ENCODE data around the gene BTRC. TPM values are rescaled to one million over a fixed set of nuclear protein-coding genes. Genes with fewer than 3 reads are reported as not detected.
A peak's percentile ranks its signal among the peaks of the same experiment; 100 is the strongest.

The BTRC gene
- total RNA-seq, 4 donors from 2014 or later = 8.0 to 15.1 (median 10.4) TPM

GRCh38 chr10:101495324-101495925 is 141.5 kb downstream of the BTRC start:
- no peaks in the 10 kb centered on the region for H3K27me3 ChIP-seq
- no peak overlapping the region for H3K27ac ChIP-seq
- no peaks in the 10 kb centered on the region for H3K4me1 ChIP-seq
- H3K36me3 ChIP-seq = no peaks in the 10 kb centered on the region
- 57 to 62% methylated on average over 4 of the region's 4 CpGs for WGBS, 2 donors
- H3K4me3 ChIP-seq = no peak overlapping the region
- TF ChIP-seq CTCF (IDR thresholded peaks at IDR 0.05) = peak in 1 of 6 experiments; percentile 18
- TF ChIP-seq POLR2A (IDR thresholded peaks at IDR 0.05) = no peak
- no peaks in the 10 kb centered on the region for H3K9me3 ChIP-seq
- intact Hi-C loops (cut with DNase I) = no loop called here
- no peak for DNase-seq

GRCh38 chr10:101504438-101504837 is 150.5 kb downstream of the BTRC start:
- Histone ChIP-seq H3K4me1 (no peaks in the 10 kb centered on the region), H3K27ac (no peak overlapping the region)

GRCh38 chr10:101506829-101507661 is 153.1 kb downstream of the BTRC start:
- TF ChIP-seq POLR2A (IDR thresholded peaks at IDR 0.05) = no peak
- TF ChIP-seq CTCF (IDR thresholded peaks at IDR 0.05) = no peak
- no peak overlapping the region for H3K27ac ChIP-seq
- H3K36me3 ChIP-seq = no peaks in the 10 kb centered on the region
- H3K9me3 ChIP-seq = no peaks in the 10 kb centered on the region
- no peak for DNase-seq
- H3K4me1 ChIP-seq = no peaks in the 10 kb centered on the region
- 69 to 81% methylated on average over 11 of the region's 11 CpGs for WGBS, 2 donors
- intact Hi-C loops (cut with DNase I) = no loop called here
- no peaks in the 10 kb centered on the region for H3K27me3 ChIP-seq
- H3K4me3 ChIP-seq = no peak overlapping the region

More at GRCh38 chr10:101504438-101504837, 150.5 kb downstream of the BTRC start:
- TF ChIP-seq CTCF (IDR thresholded peaks at IDR 0.05) = no peak
- no peaks in the 10 kb centered on the region for H3K9me3 ChIP-seq
- H3K36me3 ChIP-seq = no peaks in the 10 kb centered on the region
- H3K4me3 ChIP-seq = no peak overlapping the region
- WGBS, 2 donors = 88 to 96% methylated on average over 1 of the region's 2 CpGs
- intact Hi-C loops (cut with DNase I) = no loop called here
- no peaks in the 10 kb centered on the region for H3K27me3 ChIP-seq
- DNase-seq = no peak

- no peak overlapping the region for H3K4me3 ChIP-seq
- no peaks in the 10 kb centered on the region for H3K9me3 ChIP-seq
- DNase-seq = no peak
- H3K27me3 ChIP-seq = no peaks in the 10 kb centered on the region
- H3K4me1 ChIP-seq = no peaks in the 10 kb centered on the region
- intact Hi-C loops (cut with DNase I) = no loop called here
- TF ChIP-seq POLR2A (IDR thresholded peaks at IDR 0.05) (no peak), CTCF (IDR thresholded peaks at IDR 0.05) (no peak)
- H3K36me3 ChIP-seq = no peaks in the 10 kb centered on the region
- H3K27ac ChIP-seq = no peak overlapping the region
These were observed 153.9 kb downstream of the BTRC start for GRCh38 chr10:101507828-101508227.

- Histone ChIP-seq H3K9me3 (no peaks in the 10 kb centered on the region), H3K4me3 (no peak overlapping the region), H3K27me3 (no peaks in the 10 kb centered on the region), H3K4me1 (no peaks in the 10 kb centered on the region), H3K27ac (no peak overlapping the region), H3K36me3 (no peaks in the 10 kb centered on the region)
- no peak for TF ChIP-seq CTCF (IDR thresholded peaks at IDR 0.05)
- TF ChIP-seq POLR2A (IDR thresholded peaks at IDR 0.05) = no peak
- intact Hi-C loops (cut with DNase I) = no loop called here
- no peak for DNase-seq
These were observed 158.0 kb downstream of the BTRC start for GRCh38 chr10:101511938-101512337.
